HG03025 (cell line): ENCODE data around the gene PER1.

ENCODE experiments used
- ATAC-seq: cut with Tn5 transposase; IDR thresholded peaks from one replicate; pipeline ENCODE4 v1.9.1; 2021; ENCODE audit warnings: mild to moderate bottlenecking, moderate library complexity; ENCODE audit not compliant: unreplicated experiment, low FRiP score

Gene PER1

DNA sequence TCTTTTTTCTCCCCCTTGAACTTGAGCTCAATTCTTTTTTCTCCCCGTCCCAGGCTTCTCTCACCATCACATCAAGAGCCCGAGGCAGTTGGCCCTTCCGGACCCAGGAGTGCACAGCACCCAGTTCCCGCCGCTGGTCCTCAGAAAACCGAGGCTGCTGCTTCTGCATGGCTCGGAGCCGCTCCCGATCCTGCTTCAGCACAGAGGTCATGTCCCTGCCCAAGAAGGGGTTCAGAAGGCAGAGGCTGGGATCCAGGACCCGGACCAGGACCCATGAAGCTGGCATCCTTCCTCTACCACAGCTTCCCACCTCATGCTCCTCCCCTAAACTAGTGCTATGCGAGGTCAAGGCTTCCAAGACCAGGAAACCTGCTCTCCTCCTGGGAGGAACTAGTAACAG is 10.5 kb downstream of the PER1 start:
- no peak for ATAC-seq

DNA sequence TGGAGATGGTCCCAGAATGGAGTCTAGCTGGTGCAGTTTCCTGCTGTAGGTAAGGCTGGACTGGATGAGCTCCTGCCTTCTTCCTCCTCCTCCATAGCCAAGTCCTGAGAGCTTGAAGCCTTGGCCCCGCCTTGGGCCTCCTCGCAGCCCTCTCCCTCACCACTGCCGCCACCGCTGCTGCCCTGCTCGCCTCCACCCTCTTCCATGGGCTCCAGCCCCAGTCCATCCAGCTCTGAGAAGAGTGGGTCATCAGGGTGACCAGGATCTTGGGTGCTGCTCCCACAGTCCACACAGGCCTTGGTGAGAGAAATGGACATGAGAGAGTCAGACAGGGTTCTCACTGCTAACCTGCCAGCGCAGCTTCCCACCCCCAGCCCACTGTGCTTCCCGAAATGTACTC is 11.2 kb downstream of the PER1 start:
- ATAC-seq: no peak

DNA sequence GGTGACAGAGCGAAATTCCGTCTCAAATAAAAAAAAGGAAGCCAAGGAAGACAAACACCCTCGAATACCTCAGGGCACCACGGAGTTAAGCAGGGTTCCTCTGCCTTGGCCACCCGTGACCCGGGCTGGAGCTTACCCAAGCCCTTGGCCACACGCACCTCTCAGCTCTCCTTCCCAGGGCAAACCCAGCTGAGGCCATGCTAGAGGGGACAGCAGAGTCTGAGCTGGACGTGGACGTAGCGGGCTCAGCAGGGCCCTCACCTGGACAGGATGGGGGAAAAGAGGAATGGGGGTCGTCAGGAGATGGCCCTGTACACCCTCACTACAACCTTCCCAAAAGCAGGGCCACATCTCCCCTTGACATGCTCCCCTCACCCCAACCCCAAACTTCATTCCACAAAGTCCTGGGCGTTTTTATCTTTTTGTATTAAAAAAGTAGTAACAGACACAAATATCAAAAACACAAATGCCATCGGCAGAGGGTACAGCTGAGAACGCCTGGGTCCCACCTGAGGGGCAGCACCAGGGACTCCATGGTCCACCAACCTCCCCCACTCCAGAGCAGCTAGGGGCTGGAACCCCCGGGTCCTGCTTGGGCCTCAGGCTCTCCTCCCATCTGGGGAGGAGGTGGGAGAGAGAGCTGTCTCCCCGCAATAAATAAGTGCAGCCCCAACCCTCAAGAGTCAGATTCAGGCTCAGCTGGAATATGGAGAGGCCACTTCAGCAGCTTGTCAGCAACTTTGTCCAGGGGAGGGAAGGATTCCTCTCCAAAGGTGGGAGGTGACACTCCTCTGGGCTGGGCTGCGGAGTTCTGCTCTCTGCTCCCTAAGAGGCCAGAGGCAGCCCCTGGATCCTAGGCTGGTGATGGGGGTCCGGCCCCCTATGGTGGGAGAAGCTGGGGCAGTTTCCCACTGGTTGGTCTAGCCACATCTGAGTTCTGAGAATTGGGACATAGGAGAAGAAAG is 11.9 kb downstream of the PER1 start:
- ATAC-seq: no peak

- peak; percentile 81 for ATAC-seq
Observed at GRCh38 chr17:8138672-8139371, 13.4 kb downstream of the PER1 start.

DNA sequence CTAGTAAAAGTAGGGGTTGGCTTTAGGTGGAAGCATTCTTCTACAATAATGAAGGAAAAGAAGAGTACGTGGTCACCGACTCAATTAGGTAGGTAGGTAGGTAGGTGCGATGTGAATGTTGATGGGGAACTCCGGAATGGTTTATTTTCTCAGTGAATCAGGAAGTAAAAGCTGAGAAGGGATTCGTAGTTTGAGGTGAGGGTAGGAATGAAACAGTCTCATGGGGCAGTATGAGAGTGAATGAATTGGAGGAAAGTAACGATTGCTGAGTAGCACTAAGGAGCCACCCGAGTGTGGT is 13.9 kb downstream of the PER1 start:
- no peak for ATAC-seq

DNA sequence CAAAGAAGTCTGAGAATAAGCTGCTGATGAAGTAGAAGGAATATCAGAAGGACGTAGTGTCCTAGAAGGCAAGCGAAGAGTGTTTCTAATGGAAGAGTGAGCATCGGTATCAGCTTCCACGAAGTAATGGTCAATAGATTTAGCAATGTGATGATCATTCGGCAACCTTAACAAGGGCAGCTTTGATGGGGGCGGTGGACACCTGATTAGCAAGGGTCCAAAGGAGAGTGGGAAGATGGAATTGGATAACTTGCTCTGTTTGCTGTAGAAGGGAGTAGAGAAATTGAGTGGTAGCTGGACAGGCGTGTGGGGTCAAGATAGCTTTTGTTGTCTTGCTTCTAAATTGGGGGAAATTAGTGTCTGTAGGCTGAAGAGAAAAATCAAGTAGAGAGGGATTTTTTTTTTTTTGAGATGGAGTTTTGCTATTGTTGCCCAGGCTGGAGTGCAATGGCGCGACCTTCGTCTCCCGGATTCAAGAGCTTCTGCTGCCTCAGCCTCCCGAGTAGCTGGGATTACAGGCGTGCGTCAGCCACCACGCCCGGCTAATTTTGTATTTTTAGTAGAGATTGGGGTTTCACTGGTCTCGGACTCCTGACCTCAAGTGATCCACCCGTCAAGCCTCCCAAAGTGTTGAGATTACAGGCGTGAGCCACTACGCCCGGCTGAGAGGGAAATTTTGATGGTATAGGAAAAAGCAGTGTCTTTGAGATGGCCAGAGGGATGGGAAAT is 14.4 kb downstream of the PER1 start:
- no peak for ATAC-seq

GRCh38 chr17:8133941-8134340 is 18.3 kb downstream of the PER1 start:
- no peak for ATAC-seq

- no peak for ATAC-seq
Observed at GRCh38 chr17:8133399-8133798, 18.8 kb downstream of the PER1 start.

DNA sequence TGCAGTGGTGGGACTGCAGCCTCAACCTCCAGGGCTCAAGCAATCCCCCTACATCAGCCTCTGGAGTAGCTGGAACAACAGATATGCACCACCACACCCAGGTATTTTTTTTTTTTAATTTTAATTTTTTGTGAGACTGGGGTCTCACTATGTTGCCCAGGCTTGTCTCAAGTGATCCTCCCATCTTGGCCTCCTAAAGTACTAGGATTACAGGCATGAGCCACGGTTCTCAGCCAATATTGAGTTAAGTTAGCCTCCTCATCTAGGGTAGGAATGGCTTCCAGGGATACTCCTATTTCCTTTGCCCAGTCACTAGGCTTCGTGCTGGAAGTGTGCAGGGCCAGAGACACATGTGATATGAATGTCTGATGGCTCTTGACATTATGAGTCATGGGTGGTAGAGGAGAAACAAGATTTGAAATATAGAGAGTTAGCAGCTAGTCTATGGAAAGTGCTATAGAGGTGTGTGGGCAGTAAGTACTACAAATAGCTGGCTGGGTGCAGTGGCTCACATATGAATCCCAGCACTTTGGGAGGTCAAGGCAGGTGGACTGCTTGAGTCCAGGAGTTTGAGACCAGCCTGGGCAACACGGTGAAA is 20.3 kb downstream of the PER1 start:
- no peak for ATAC-seq

- ATAC-seq: no peak
Observed at GRCh38 chr17:8128125-8128784, 23.9 kb downstream of the PER1 start.

DNA sequence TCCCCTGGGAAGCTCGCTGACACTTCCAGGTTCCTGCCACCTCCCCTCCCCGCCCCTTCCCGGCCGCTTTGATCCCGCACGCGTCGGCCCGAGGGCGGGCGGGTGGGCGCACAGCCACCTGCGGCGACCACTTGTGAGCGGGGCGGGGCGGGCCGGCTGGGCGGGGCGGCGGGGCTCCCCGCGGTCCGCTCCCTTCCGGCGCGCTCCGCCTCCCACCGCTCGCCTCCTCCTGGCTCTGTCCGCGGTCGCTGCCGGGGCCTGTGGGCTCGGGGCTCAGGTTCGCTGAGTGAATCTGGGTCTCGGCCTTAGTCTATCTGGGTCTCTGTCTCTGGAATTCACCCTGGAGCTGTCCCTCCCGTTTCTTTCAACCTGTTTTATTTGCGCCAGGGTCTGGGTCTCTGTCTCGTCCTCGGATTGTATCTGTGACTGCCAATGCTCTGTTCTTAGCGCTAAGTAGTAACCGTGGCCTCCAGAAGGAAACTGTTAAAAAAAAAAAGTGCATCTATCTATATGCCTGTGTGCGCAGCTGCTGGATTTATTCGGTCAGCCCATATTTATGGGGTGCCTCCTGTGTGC is 25.6 kb downstream of the PER1 start:
- no peak for ATAC-seq

DNA sequence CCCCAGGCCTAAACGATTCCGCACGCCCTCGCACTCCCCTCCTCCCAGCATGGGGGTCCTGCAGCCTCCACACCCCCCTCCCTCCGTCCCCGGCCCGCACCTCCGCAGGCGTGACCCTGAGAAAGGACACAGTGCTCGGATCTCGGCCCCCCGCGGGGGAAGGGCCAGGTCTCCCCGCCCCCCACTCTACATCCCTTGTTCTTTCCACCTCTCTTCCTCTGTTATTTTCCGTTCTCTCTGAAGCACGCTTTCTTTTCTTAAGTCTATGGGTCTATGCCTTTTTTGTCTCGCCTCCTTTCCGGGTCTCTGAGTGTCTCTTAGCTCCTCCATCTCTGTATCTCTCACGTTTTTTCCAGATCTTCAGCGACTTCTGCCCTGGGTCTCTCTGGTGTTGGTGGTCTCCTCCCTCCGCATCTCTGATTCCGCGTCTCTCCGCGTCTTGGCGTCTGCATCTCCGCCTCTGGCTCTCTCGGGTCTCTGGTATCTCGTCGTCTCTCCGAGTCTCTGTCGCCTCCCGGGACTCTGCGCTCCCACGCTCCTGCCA is 26.2 kb downstream of the PER1 start:
- ATAC-seq: no peak

- ATAC-seq: no peak
Observed at GRCh38 chr17:8125154-8125946, 26.9 kb downstream of the PER1 start.

GRCh38 chr17:8124350-8125153 is 27.7 kb downstream of the PER1 start:
- no peak for ATAC-seq

DNA sequence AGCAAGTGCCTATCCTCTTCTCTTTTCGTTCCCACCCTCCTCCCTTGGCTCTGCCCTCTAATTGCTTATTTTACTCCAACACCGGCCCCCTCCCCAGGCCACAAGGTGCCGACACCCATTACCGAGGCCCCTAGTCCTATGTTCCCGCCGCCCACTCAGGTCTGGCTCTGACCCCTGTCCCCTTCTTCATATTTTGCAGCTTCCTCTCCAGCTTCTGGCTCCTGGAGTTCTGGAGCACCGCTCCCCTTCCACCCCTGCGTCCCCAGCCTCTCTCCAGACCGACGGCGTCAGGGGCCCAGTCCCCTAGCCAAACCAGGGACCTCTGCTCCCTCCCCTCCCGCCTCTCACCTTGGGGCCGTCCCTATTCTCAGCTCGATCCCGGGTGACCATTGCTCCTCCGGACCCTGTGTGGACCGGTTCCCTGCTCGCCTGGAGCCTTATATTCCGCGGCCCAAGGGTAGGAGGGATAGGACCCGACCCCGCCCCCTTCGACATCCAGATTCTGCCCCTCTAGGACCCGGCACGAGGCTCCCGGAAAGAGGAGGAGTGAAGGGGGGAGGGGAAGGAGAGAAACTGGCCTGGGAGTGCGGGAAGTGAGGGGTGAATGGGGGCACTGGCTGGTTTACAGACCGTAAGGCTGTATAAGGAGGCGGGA is 28.4 kb downstream of the PER1 start, which contains the start of gene HES7:
Gene HES7 (minus strand): TSS at position 412 of the 655 bp plus-strand sequence. CDS start 22 bp downstream, at position 390.
- no peak for ATAC-seq

GRCh38 chr17:8122924-8123694 is 29.1 kb downstream of the PER1 start:
- ATAC-seq: no peak

GRCh38 chr17:8122422-8122923 is 29.7 kb downstream of the PER1 start:
- ATAC-seq: no peak
